GM18907 (cell line): ENCODE measurements around the gene LDLRAD4.

Source experiments
- ATAC-seq: cut with Tn5 transposase; IDR thresholded peaks from one replicate; pipeline ENCODE4 v1.9.1; 2021; ENCODE audit warnings: mild to moderate bottlenecking, moderate library complexity; ENCODE audit not compliant: unreplicated experiment

Gene LDLRAD4

GRCh38 chr18:13227910-13228309, 9.3 kb downstream of the LDLRAD4 start:
- no peak for ATAC-seq

GRCh38 chr18:13229001-13229671, 10.6 kb downstream of the LDLRAD4 start:
- ATAC-seq, result no peak

GRCh38 chr18:13231151-13231550, 12.6 kb downstream of the LDLRAD4 start:
- ATAC-seq, result no peak

GRCh38 chr18:13232086-13232917, 13.7 kb downstream of the LDLRAD4 start:
- ATAC-seq, result no peak

- ATAC-seq, result no peak
These were observed 14.6 kb downstream of the LDLRAD4 start for GRCh38 chr18:13232971-13233786.

GRCh38 chr18:13233787-13234783, 15.5 kb downstream of the LDLRAD4 start:
- ATAC-seq, result no peak

- ATAC-seq, result no peak
These were observed 16.9 kb downstream of the LDLRAD4 start for GRCh38 chr18:13235421-13235831.

- no peak for ATAC-seq
These were observed 17.4 kb downstream of the LDLRAD4 start for GRCh38 chr18:13235981-13236380.

- no peak for ATAC-seq
These were observed 17.9 kb downstream of the LDLRAD4 start for GRCh38 chr18:13236411-13236810.

- ATAC-seq, result no peak
These were observed 18.5 kb downstream of the LDLRAD4 start for GRCh38 chr18:13237073-13237472.

- no peak for ATAC-seq
These were observed 19.1 kb downstream of the LDLRAD4 start for GRCh38 chr18:13237641-13238040.

- no peak for ATAC-seq
These were observed 20.8 kb downstream of the LDLRAD4 start for GRCh38 chr18:13239171-13239956.

- ATAC-seq, result no peak
These were observed 21.6 kb downstream of the LDLRAD4 start for GRCh38 chr18:13240060-13240725.

- ATAC-seq, result no peak
These were observed 22.7 kb downstream of the LDLRAD4 start for GRCh38 chr18:13241083-13241892.

- ATAC-seq, result no peak
These were observed 23.3 kb downstream of the LDLRAD4 start for GRCh38 chr18:13241893-13242175.

GRCh38 chr18:13242797-13243196, 24.2 kb downstream of the LDLRAD4 start:
- ATAC-seq, result no peak

- ATAC-seq, result no peak
These were observed 24.8 kb downstream of the LDLRAD4 start for GRCh38 chr18:13243363-13243762.

GRCh38 chr18:13244135-13244534, 25.6 kb downstream of the LDLRAD4 start:
- no peak for ATAC-seq
